Fibroblast of peridontal ligament (primary cell): ENCODE data around the gene ZNF555.
"Not testable (repeated sequence)": the region's sequence is repeated elsewhere in the genome, so short reads cannot be mapped to it uniquely, and the experiment has no call there.

Experiments used
- DNase-seq: peaks from one replicate; pipeline ENCODE4 v3.0.0-alpha.2; 2010; ENCODE audit errors: extremely low read depth

The ZNF555 gene

DNA sequence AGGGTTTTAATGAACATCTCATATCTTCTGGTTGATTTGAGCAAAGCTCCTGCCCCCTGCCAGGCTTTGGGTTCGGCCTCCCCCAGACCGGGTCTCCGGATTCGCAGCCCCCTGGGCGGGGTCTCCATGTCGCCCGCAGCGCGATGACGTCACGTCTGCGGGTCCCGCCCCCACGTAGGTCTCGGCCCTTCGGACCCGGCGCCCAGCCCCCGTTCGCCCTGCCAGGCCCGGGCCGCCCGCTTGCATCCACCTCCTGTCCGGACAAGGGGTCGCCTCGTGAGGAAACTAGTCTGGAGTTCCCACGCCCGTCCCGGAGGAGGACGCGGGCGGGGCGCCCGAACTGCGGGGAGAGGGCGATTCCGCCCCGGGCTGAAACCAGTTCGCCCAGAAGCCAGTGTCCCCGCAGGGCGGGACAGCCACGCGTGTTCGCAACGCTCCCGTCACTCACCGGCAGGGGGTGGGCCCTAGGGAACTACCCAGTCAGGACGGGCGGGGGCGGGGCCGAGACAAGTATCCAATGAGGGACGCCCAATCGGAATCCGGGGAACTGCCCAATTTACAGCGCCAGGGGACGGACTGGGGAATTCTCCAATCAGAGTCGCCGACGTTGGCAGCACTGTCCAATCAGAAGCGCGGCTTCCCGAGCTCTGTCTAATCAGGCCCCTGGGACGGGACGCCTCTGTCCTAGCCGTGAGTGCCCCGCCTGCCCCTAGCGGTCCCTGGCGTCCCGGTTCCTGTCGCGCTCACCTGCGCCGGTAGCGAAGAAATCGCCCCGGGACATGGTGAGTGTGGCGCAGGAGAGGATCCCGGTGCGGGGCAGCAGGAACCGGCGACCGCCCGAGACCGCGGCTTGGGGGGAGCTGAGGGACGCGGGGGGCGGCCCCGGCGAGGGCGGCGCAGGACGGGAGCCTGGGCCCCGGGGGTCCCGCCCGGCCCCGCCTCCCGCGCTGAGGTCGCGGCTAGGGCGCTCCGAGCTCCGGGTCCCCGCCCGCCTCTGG is at the start of gene ZNF555:
TSS of gene ZNF555 (plus strand) at position 682 of the 998 bp plus-strand sequence. CDS start at position 780, 98 bp downstream.
- DNase-seq = peak; percentile 99

DNA sequence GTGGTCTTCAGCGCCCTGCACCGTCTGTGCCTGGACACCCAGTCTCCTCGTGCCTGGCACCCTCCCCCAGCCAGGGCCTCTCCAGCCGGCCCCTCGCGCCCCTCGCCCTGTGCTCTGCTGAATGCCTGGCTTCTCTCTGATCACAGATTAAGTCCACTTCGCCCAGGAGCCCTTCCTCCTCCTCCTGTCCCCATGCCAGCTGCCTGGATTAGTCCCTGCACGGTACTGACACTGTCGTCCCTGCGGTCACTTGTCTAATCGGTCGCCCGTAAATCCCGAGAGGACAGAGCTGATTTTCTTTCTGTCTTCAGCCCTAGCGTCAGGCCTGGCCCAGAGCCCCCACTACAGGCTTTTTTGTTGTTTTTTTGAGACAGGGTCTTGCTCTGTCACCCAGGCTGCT is 49.4 kb upstream of the ZNF555 start:
- DNase-seq = no peak

DNA sequence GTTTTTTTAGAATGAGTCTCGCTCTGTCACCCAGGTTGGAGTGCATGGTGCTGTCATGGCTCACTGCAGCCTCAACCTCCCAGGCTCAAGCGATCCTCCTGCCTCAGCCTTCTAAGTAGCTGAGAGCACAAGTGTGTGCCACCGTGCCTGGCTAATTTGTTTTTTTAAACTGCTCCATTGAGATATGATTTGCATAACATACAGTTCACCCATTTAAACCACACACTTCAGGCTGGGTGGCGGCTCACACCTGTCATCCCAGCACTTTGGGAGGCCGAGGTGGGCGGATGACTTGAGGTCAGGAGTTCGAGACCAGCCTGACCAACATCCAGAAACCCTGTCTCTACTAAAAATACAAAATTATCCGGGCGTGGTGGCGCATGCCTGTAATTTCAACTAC is 48.6 kb upstream of the ZNF555 start:
- DNase-seq = not testable (repeated sequence)

DNA sequence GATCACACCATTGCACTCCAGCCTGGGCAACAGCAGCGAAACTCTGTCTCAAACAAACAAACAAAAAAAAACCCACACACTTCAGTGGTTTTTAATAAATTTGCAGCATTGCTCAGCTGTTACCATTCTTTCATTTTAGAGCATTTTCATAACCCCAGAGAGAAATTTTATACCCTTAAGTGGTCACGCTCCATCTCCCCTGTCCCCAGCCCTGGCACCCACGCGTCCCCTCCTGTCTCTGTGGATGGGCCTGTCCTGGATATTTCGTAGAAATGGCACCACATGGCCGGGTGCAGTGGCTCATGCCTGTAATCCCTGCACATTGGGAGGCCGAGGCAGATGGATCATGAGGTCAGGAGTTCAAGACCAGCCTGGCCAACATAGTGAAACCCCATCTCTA is 48.1 kb upstream of the ZNF555 start:
- no peak for DNase-seq

- no peak for DNase-seq
Measured at GRCh38 chr19:2793577-2793976, 47.7 kb upstream of the ZNF555 start.

- no peak for DNase-seq
Measured at GRCh38 chr19:2795827-2796658, 45.2 kb upstream of the ZNF555 start.

GRCh38 chr19:2796659-2797266 is 44.5 kb upstream of the ZNF555 start:
- DNase-seq = no peak

DNA sequence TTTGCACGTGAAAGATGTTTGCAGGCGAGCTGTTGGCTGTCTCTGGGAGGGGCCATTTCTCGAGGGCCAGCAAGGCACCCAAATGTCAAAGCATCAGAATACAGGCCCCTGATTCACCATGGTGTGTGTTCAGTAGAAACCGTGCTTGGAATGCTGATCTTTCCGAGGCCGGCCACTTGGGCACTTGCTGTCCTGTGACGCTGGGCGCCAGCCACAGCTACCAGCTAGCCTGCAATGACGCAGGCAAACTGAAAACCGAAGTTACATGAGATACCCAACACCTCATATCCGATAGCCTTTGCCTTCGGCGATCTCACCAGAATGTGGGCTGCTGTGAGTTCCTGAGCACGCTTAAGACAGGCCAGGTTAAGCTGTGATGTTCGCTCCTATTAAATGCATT is 44.0 kb upstream of the ZNF555 start:
- no peak for DNase-seq

GRCh38 chr19:2798158-2798685 is 43.1 kb upstream of the ZNF555 start:
- no peak for DNase-seq

DNA sequence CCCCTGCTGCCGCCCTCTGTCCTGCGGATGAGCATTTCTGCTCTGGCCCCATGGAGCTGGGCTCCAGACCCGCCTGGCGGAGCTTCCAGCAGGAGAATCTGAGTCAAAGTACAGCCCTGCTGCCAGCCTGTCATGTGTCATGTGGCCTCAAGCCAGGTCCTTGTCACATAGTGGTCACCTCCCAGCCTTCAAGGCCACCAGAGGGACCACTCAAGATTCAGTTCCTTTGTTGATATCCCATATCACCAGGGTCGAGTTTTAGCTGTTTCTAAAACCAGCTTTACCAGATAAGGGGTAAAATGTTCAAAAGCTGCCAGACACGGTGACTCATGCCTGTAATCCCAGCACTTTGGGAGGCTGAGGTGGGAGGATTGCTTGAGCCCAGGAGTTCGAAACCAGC is 42.5 kb upstream of the ZNF555 start:
- no peak for DNase-seq

- no peak for DNase-seq
Measured at GRCh38 chr19:2799273-2800020, 41.8 kb upstream of the ZNF555 start.

- no peak for DNase-seq
Measured at GRCh38 chr19:2800506-2800905, 40.8 kb upstream of the ZNF555 start.

DNA sequence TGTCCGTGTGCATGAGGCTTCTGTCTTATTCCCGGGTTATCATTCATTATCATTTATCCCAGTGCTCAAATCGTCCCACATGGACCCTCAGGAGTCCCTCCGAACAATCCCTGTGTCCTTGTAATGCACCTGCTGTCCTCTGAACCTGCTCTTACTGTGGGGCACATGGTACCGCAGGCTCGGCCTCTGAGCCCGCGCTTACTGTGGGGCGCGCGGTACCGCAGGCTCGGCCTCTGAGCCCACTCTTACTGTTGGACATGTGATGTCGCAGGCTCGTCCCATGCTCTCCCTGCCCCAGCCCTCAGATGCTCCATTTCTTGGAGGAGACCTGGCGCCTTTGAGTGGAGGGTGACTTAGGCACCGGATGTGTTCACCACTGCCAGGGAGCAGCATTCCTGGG is 38.4 kb upstream of the ZNF555 start:
- no peak for DNase-seq

DNA sequence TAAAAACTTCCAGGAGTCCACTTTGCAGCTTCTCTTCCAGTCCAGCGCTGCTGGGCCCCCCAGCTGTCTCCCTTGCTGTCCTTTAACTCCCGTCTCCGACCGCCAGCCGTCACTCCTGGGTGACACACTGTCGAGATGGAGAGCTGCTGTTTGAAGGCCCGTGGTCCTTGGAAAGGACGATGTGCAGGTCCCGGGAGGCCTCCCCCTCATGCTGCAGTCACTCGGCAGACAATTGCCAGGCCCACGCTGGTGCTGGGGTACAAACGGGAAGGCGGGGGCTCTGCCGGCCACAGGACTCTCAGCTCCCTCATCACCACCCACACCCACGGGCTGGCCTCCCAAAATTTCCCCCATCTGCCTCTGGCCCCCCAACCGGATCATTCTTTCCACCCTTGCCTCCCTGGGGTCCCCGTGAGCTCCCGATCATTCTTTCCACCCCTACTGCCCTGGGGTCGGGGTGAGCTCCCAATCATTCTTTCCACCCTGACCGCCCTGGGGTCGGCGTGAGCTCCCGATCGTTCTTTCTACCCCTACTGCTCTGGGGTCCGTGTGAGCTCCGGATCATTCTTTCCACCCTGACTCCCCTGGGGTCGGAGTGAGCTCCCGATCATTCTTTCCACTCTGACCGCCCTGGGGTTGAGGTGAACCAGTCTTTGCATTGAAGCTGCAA is 37.7 kb upstream of the ZNF555 start:
- no peak for DNase-seq

- DNase-seq = no peak
Measured at GRCh38 chr19:2804156-2805004, 36.9 kb upstream of the ZNF555 start.

GRCh38 chr19:2805261-2805900 is 35.9 kb upstream of the ZNF555 start:
- DNase-seq = no peak

GRCh38 chr19:2805991-2806649 is 35.2 kb upstream of the ZNF555 start:
- DNase-seq = no peak

- DNase-seq = no peak
Measured at GRCh38 chr19:2806736-2807378, 34.4 kb upstream of the ZNF555 start.
